GM21423 (cell line): ENCODE results near the gene DAND5.

ENCODE experiments used
- ATAC-seq: cut with Tn5 transposase; IDR thresholded peaks from one replicate; pipeline ENCODE4 v1.9.1; 2021; ENCODE audit warnings: mild to moderate bottlenecking, moderate library complexity; ENCODE audit not compliant: unreplicated experiment

Gene DAND5

DNA sequence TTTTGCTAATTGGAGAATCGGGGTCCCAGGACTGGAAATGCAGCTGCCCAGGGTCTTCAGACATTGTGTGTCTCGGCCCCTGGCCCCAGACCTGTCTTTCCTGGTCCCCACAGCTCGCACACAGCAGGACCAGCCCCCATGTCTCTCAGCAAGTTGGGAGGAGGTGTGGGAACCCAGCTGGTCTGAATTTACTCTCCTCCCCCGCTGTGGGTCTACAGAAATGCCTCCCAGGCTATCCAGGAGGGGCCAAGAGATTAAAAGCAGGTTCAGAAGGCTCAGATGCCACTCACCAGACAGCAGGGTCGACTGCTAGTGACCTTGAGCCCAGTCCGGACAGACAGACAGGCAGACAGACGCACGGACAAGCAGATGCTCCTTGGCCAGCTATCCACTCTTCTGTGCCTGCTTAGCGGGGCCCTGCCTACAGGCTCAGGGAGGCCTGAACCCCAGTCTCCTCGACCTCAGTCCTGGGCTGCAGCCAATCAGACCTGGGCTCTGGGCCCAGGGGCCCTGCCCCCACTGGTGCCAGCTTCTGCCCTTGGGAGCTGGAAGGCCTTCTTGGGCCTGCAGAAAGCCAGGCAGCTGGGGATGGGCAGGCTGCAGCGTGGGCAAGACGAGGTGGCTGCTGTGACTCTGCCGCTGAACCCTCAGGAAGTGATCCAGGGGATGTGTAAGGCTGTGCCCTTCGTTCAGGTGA lies at the start of gene DAND5:
Gene DAND5 (plus strand): TSS at position 285 of the 697 bp plus-strand sequence. CDS start 85 bp downstream, at position 370.
- no peak for ATAC-seq

DNA sequence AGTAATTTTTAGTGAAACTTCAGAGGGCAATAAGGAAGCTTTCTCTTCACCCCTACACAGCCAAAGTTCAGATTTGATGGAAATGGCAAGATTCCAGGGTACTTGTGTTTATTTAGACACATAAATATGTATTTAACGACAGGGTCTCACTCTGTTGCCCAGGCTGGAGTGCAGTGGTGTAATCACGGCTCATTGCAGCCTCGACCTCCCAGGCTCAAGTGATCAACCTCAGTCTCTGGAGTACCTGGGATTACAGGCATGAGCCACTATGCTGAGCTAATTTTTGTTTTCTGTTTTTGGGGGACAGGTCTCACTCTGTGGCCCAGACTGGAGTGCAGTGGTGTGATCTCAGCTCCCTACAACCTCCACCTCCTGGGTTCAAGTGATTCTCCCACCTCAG lies 48.3 kb upstream of the DAND5 start:
- no peak for ATAC-seq

GRCh38 chr19:12922959-12923358 lies 46.4 kb upstream of the DAND5 start:
- no peak for ATAC-seq

GRCh38 chr19:12924621-12925310 lies 44.6 kb upstream of the DAND5 start:
- no peak for ATAC-seq

DNA sequence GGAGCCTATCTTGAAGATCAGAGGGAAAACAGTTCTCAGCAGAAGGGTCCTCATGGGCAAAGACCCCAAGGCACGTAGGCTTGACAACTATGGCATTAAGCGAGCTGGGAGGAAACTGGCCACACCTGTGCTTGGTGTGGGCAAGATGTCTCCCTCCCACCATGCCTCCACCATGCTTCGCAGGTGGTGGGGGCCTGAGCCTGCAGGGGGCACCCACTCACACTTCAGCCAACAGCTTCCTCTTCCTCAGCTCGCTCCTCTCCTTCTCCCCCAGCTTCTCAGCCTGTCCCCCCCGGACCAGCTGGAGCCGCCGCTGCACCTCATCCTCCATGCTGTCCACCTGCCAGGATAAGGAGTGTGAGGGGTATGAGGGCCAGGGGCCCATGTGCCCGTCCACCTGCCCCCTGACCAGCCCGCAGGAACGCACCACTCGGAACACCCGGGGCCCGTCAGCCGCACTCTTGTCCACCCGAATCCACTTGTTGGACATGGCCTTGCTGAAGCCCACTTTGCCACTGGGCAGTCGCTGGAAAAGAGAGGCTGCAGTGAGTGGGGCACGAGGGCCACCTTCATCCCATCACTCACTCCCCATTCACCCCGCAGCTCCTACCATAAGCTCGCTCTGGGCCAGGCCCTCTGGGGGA lies 39.3 kb upstream of the DAND5 start:
- no peak for ATAC-seq

GRCh38 chr19:12932392-12933286 lies 36.7 kb upstream of the DAND5 start:
- no peak for ATAC-seq

DNA sequence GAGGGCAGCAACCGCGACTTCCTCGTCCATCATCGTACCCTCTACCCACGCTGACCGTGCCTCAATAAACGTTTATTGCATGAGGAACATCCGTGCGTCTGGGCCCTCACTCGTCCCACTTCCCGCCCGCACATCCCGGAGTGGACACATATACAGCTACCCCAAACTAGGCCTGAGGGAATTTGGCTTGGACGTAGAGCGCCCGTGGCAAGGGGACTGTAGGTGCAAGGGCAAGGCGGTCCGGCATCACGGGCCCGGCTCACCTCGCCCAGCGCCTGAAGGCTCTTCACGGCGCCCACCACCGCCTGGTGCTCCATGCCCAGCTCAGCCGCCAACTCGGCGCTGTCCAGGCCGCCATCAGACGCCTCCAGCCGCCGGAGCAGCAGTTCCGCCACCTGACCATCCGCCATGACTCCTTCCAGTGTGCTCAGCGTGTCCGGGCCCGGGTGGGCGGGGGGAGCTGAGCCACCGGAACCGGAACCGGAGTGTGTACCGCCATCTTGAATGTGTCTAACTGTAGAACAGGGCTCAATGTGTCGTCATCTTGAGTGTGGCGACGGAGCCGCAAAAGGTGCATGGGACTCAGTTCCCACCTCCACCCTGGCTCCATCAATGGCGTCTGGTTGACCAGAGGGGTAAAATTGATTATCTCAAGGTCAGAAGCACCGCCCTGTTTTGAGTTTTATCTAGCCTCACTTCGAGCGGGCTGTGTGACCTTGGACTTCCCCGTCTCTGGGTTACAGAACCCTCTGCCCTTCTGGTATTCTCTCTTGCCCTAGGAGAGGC lies 35.9 kb upstream of the DAND5 start, which contains the start of gene FARSA:
Gene FARSA (minus strand): TSS at position 425 of the 786 bp plus-strand sequence. CDS start 15 bp downstream, at position 410.
- peak; percentile 38 for ATAC-seq

DNA sequence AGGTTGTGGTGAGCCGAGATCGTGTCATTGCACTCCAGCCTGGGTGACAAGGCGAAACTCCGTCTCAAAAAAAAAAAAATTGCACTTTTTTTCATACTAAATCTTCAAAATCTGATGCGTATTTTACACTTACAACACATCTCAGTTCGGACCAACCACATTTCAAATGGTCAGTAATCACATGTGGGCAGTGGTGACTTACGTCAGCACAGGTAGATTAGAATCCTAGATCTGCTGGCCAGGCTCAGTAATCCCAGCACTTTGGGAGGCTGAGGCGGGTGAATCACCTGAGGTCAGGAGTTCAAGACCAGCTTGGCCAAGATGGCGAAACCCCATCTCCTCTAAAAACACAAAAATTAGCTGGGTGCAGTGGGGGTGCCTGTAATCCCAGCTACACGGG lies 34.3 kb upstream of the DAND5 start:
- no peak for ATAC-seq

GRCh38 chr19:12936582-12936981 lies 32.8 kb upstream of the DAND5 start:
- ATAC-seq = no peak

- ATAC-seq = no peak
Observed at GRCh38 chr19:12937093-12937926, 32.1 kb upstream of the DAND5 start.

GRCh38 chr19:12937927-12938778 lies 31.2 kb upstream of the DAND5 start, which contains the start of gene CALR:
TSS of gene CALR (plus strand) at chr19:12938609. CDS start at chr19:12938680, 71 bp downstream.
- ATAC-seq = peak; percentile 86

GRCh38 chr19:12938779-12939601 lies 30.4 kb upstream of the DAND5 start:
- ATAC-seq = peak; percentile 1

DNA sequence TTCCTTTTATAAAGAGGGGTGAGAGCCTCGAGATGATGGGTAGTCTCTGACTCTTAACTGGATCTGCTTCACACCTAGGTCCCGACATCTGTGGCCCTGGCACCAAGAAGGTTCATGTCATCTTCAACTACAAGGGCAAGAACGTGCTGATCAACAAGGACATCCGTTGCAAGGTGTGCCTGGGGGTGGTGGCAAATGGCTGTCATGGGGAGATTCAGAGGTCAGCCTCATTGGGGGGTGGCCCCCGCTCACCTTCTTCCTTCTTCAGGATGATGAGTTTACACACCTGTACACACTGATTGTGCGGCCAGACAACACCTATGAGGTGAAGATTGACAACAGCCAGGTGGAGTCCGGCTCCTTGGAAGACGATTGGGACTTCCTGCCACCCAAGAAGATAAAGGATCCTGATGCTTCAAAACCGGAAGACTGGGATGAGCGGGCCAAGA lies 29.4 kb upstream of the DAND5 start:
- no peak for ATAC-seq

- ATAC-seq = no peak
Observed at GRCh38 chr19:12940897-12941296, 28.5 kb upstream of the DAND5 start.

- ATAC-seq = no peak
Observed at GRCh38 chr19:12943437-12944044, 25.8 kb upstream of the DAND5 start.

GRCh38 chr19:12944104-12944674 lies 25.2 kb upstream of the DAND5 start:
- ATAC-seq = no peak
